ENCODE measurements around the gene USP16. TPM values are rescaled to one million over a fixed set of nuclear protein-coding genes. Genes with fewer than 3 reads are reported as not detected.
A peak's percentile ranks its signal among the peaks of the same experiment; 100 is the strongest.
"Not testable (repeated sequence)": the region's sequence is repeated elsewhere in the genome, so short reads cannot be mapped to it uniquely, and the experiment has no call there.

USP16 gene
- total and polyA plus RNA-seq, 2 experiments from 2014 or later = 25.9 to 35.8 TPM

GRCh38 chr21:29007135-29007534 lies 17.3 kb upstream of the USP16 start:
- Histone ChIP-seq H3K36me3 (replicated peaks; ENCODE audit: insufficient read depth, low read depth) (no peaks in the 10 kb centered on the region), H3K79me2 (no peaks in the 10 kb centered on the region), H3K4me2 (no peak overlapping the region), H3K27ac (peak overlapping the region; percentile 76), H2AFZ (no peak overlapping the region), H3K27me3 (no peaks in the 10 kb centered on the region), H3K9me2 (replicated peaks; ENCODE audit: insufficient read depth) (no peaks in the 10 kb centered on the region), H3K4me3 (no peak overlapping the region), H3K9me3 (ENCODE audit: low read depth) (no peaks in the 10 kb centered on the region), H4K20me1 (ENCODE audit: insufficient read depth, poor library complexity, severe bottlenecking) (no peaks in the 10 kb centered on the region), H3K4me1 (ENCODE audit: insufficient read depth) (no peaks in the 10 kb centered on the region)
- 84% methylated on average over 3 of the region's 3 CpGs for WGBS (ENCODE audit: low lambda C conversion rate, missing lambda C conversion rate)
- DNase-seq (ENCODE audit: low spot score) = no peak
- TF ChIP-seq CTCF (IDR thresholded peaks at IDR 0.05; ENCODE audit: poor library complexity) (no peak), EZH2 (IDR thresholded peaks at IDR 0.05; ENCODE audit: borderline replicate concordance) (no peak), EZH2phosphoT487 (IDR thresholded peaks at IDR 0.05; ENCODE audit: low read depth, severe bottlenecking, unreplicated experiment) (no peak)

- Histone ChIP-seq H4K20me1 (ENCODE audit: insufficient read depth, poor library complexity, severe bottlenecking) (no peaks in the 10 kb centered on the region), H3K9me3 (ENCODE audit: low read depth) (no peaks in the 10 kb centered on the region), H3K79me2 (no peaks in the 10 kb centered on the region), H3K4me1 (ENCODE audit: insufficient read depth) (no peaks in the 10 kb centered on the region), H3K27ac (peak overlapping the region; percentile 76), H3K36me3 (replicated peaks; ENCODE audit: insufficient read depth, low read depth) (no peaks in the 10 kb centered on the region), H3K9me2 (replicated peaks; ENCODE audit: insufficient read depth) (no peaks in the 10 kb centered on the region), H3K4me3 (no peak overlapping the region), H3K4me2 (no peak overlapping the region), H3K27me3 (no peaks in the 10 kb centered on the region), H2AFZ (no peak overlapping the region)
- no peak for TF ChIP-seq EZH2phosphoT487 (IDR thresholded peaks at IDR 0.05; ENCODE audit: low read depth, severe bottlenecking, unreplicated experiment)
- no peak for DNase-seq (ENCODE audit: low spot score)
- WGBS (ENCODE audit: low lambda C conversion rate, missing lambda C conversion rate) = 84% methylated on average over 3 of the region's 3 CpGs
Observed at GRCh38 chr21:29007810-29008209, 16.7 kb upstream of the USP16 start.

GRCh38 chr21:29008367-29008766 lies 16.1 kb upstream of the USP16 start:
- H3K27ac ChIP-seq = peak overlapping the region; percentile 74
- H3K4me1 ChIP-seq (ENCODE audit: insufficient read depth) = no peaks in the 10 kb centered on the region
- H4K20me1 ChIP-seq (ENCODE audit: insufficient read depth, poor library complexity, severe bottlenecking) = no peaks in the 10 kb centered on the region
- H3K27me3 ChIP-seq = no peaks in the 10 kb centered on the region
- no peak for DNase-seq (ENCODE audit: low spot score)
- TF ChIP-seq CTCF (IDR thresholded peaks at IDR 0.05; ENCODE audit: poor library complexity) = no peak
- H3K79me2 ChIP-seq = no peaks in the 10 kb centered on the region
- H2AFZ ChIP-seq = no peak overlapping the region
- H3K9me3 ChIP-seq (ENCODE audit: low read depth) = no peaks in the 10 kb centered on the region
- H3K36me3 ChIP-seq (replicated peaks; ENCODE audit: insufficient read depth, low read depth) = no peaks in the 10 kb centered on the region
- no peak overlapping the region for H3K4me2 ChIP-seq
- H3K4me3 ChIP-seq = no peak overlapping the region
- WGBS (ENCODE audit: low lambda C conversion rate, missing lambda C conversion rate) = 95% methylated on average over 3 of the region's 3 CpGs
- H3K9me2 ChIP-seq (replicated peaks; ENCODE audit: insufficient read depth) = no peaks in the 10 kb centered on the region

GRCh38 chr21:29011236-29011635 lies 13.2 kb upstream of the USP16 start:
- not testable (repeated sequence) for H3K4me1 ChIP-seq (ENCODE audit: insufficient read depth); H3K36me3 ChIP-seq (replicated peaks; ENCODE audit: insufficient read depth, low read depth); H3K4me3 ChIP-seq; H3K9me2 ChIP-seq (replicated peaks; ENCODE audit: insufficient read depth); H2AFZ ChIP-seq; H3K9me3 ChIP-seq (ENCODE audit: low read depth); H4K20me1 ChIP-seq (ENCODE audit: insufficient read depth, poor library complexity, severe bottlenecking); H3K4me2 ChIP-seq; DNase-seq (ENCODE audit: low spot score); H3K27ac ChIP-seq; H3K27me3 ChIP-seq; H3K79me2 ChIP-seq
- WGBS (ENCODE audit: low lambda C conversion rate, missing lambda C conversion rate) = 100% methylated on average over 1 of the region's 30 CpGs

Measured in hepatocyte (in vitro differentiated cells).